Mesendoderm (in vitro differentiated cells): ENCODE results near the gene UNC50.

Experiments used
- DNase-seq: peaks from one replicate; pipeline ENCODE4 v3.0.0; 2013
- H2AK5ac ChIP-seq: 2 replicates; pipeline ENCODE4 v1.6.1; 2013; ENCODE audit warnings: low read length, inconsistent platforms
- H2BK120ac ChIP-seq: 2 replicates; pipeline ENCODE4 v1.6.1; 2013; ENCODE audit warnings: low read depth, mild to moderate bottlenecking, low read length, moderate library complexity, mixed read lengths
- H2BK15ac ChIP-seq: replicated peaks from 2 replicates; pipeline ENCODE4 v1.6.1; 2013; ENCODE audit warnings: low read depth, mild to moderate bottlenecking, moderate library complexity
- H2BK5ac ChIP-seq: 2 replicates; pipeline ENCODE4 v1.6.1; 2013; ENCODE audit warnings: low read length, inconsistent platforms
- H3K18ac ChIP-seq: 2 replicates; pipeline ENCODE4 v1.6.1; 2013; ENCODE audit warnings: mild to moderate bottlenecking, low read length, mixed read lengths
- H3K23ac ChIP-seq: one replicate; pipeline ENCODE4 v1.6.1; 2013; ENCODE audit warnings: low read length
- H3K27ac ChIP-seq: 2 replicates; pipeline ENCODE4 v1.5.1; 2013; ENCODE audit warnings: low read depth, mild to moderate bottlenecking, inconsistent platforms, low read length, moderate library complexity
- H3K27me3 ChIP-seq: 2 replicates; pipeline ENCODE4 v1.6.1; 2013; ENCODE audit warnings: low read length, control low read depth, mild to moderate bottlenecking, inconsistent platforms; ENCODE audit not compliant: insufficient read depth, poor library complexity
- H3K36me3 ChIP-seq: 2 replicates; pipeline ENCODE4 v1.6.1; 2013; ENCODE audit warnings: low read length, inconsistent platforms; ENCODE audit not compliant: control insufficient read depth, insufficient read depth
- H3K4ac ChIP-seq: one replicate; pipeline ENCODE4 v1.6.1; 2013; ENCODE audit warnings: low read depth, mild to moderate bottlenecking, low read length, moderate library complexity
- H3K4me1 ChIP-seq: 2 replicates; pipeline ENCODE4 v1.6.1; 2013; ENCODE audit warnings: low read depth, low read length, inconsistent platforms; ENCODE audit not compliant: control insufficient read depth
- H3K4me2 ChIP-seq: 2 replicates; pipeline ENCODE4 v1.6.1; 2013; ENCODE audit warnings: low read length
- H3K4me3 ChIP-seq: 2 replicates; pipeline ENCODE4 v1.5.1; 2013; ENCODE audit warnings: mild to moderate bottlenecking, low read length
- H3K56ac ChIP-seq: one replicate; pipeline ENCODE4 v1.6.1; 2013; ENCODE audit warnings: low read length
- H3K79me1 ChIP-seq: 2 replicates; pipeline ENCODE4 v1.6.1; 2013; ENCODE audit warnings: low read length, inconsistent platforms
- H3K79me2 ChIP-seq: 2 replicates; pipeline ENCODE4 v1.6.1; 2013; ENCODE audit warnings: mild to moderate bottlenecking, low read length; ENCODE audit not compliant: control insufficient read depth, insufficient read depth
- H3K9ac ChIP-seq: 2 replicates; pipeline ENCODE4 v1.6.1; 2013; ENCODE audit warnings: low read length, inconsistent platforms
- H4K5ac ChIP-seq: one replicate; pipeline ENCODE4 v1.6.1; 2013; ENCODE audit warnings: low read length
- H4K8ac ChIP-seq: one replicate; pipeline ENCODE4 v1.6.1; 2013; ENCODE audit warnings: low read depth, mild to moderate bottlenecking, control low read depth, low read length, moderate library complexity
- WGBS: extraction: QIAGEN DNeasy Blood & Tissue Kit; methylation state at CpG from one replicate; pipeline ENCODE4 v1.1.7; 2013; ENCODE audit warnings: low lambda C conversion rate, missing lambda C conversion rate; ENCODE audit not compliant: insufficient coverage; ENCODE audit errors: extremely low coverage; 5-methylcytosine and 5-hydroxymethylcytosine counted together

The UNC50 gene

GRCh38 chr2:98606431-98606830 is 2.0 kb upstream of the UNC50 start:
- H2BK15ac ChIP-seq: no peak overlapping the region
- WGBS: no CpG with 5 or more reads among the region's 7 CpGs
- H3K4ac ChIP-seq: no peak overlapping the region
- H4K8ac ChIP-seq: no peak overlapping the region
- H3K4me1 ChIP-seq: peaks cover 5% of the 10 kb centered on the region
- peaks cover 47% of the 10 kb centered on the region for H3K79me2 ChIP-seq
- no peak overlapping the region for H2BK5ac ChIP-seq
- H3K79me1 ChIP-seq: peaks cover 34% of the 10 kb centered on the region
- H3K4me2 ChIP-seq: peak overlapping the region; percentile 12
- DNase-seq: no peak
- H3K27ac ChIP-seq: no peak overlapping the region
- H2AK5ac ChIP-seq: peak overlapping the region; percentile 52
- H3K4me3 ChIP-seq: no peak overlapping the region
- H4K5ac ChIP-seq: no peak overlapping the region
- no peak overlapping the region for H3K18ac ChIP-seq
- no peaks in the 10 kb centered on the region for H3K36me3 ChIP-seq
- H2BK120ac ChIP-seq: no peak overlapping the region
- H3K27me3 ChIP-seq: no peaks in the 10 kb centered on the region
- H3K23ac ChIP-seq: no peak overlapping the region
- H3K56ac ChIP-seq: peak overlapping the region; percentile 56
- peak overlapping the region; percentile 42 for H3K9ac ChIP-seq

- peak overlapping the region; percentile 58 for H3K4me2 ChIP-seq
- DNase-seq: no peak
- no peak overlapping the region for H2BK5ac ChIP-seq
- no peak overlapping the region for H3K18ac ChIP-seq
- no peak overlapping the region for H2BK120ac ChIP-seq
- H3K56ac ChIP-seq: peak overlapping the region; percentile 26
- H3K9ac ChIP-seq: peak overlapping the region; percentile 96
- no peak overlapping the region for H4K8ac ChIP-seq
- no peak overlapping the region for H4K5ac ChIP-seq
- no peaks in the 10 kb centered on the region for H3K36me3 ChIP-seq
- peaks cover 47% of the 10 kb centered on the region for H3K79me2 ChIP-seq
- no CpG with 5 or more reads among the region's 6 CpGs for WGBS
- H3K4me1 ChIP-seq: peaks cover 7% of the 10 kb centered on the region
- no peak overlapping the region for H2BK15ac ChIP-seq
- H3K4ac ChIP-seq: no peak overlapping the region
- no peak overlapping the region for H3K27ac ChIP-seq
- no peak overlapping the region for H3K23ac ChIP-seq
- no peak overlapping the region for H3K4me3 ChIP-seq
- no peaks in the 10 kb centered on the region for H3K27me3 ChIP-seq
- H2AK5ac ChIP-seq: no peak overlapping the region
- peaks cover 34% of the 10 kb centered on the region for H3K79me1 ChIP-seq
Measured at GRCh38 chr2:98607104-98607503, 1.3 kb upstream of the UNC50 start.

- Histone ChIP-seq H3K27me3 (no peaks in the 10 kb centered on the region), H3K4me1 (peaks cover 9% of the 10 kb centered on the region), H4K8ac (no peak overlapping the region), H3K9ac (peak overlapping the region; percentile 96), H2BK15ac (no peak overlapping the region), H3K79me1 (peaks cover 34% of the 10 kb centered on the region), H3K23ac (peak overlapping the region; percentile 72), H2AK5ac (no peak overlapping the region), H3K36me3 (peaks cover under 1% of the 10 kb centered on the region), H3K27ac (no peak overlapping the region), H3K18ac (no peak overlapping the region), H3K4me3 (peak overlapping the region; percentile 88), H2BK5ac (peak overlapping the region; percentile 77), H3K79me2 (peaks cover 47% of the 10 kb centered on the region), H4K5ac (no peak overlapping the region), H3K4me2 (peak overlapping the region; percentile 58), H3K56ac (peak overlapping the region; percentile 99), H2BK120ac (no peak overlapping the region), H3K4ac (peak overlapping the region; percentile 73)
- no peak for DNase-seq
- no CpG with 5 or more reads among the region's 7 CpGs for WGBS
Measured at GRCh38 chr2:98607741-98608115, 661 bp upstream of the UNC50 start.

GRCh38 chr2:98608962-98609604 is 694 bp downstream of the UNC50 start:
- Histone ChIP-seq H3K36me3 (peaks cover 2% of the 10 kb centered on the region), H2AK5ac (peak overlapping the region; percentile 87), H3K4me2 (peak overlapping the region; percentile 90), H2BK5ac (peak overlapping the region; percentile 97), H3K4me3 (peak overlapping the region; percentile 92), H3K23ac (no peak overlapping the region), H2BK15ac (no peak overlapping the region), H3K27me3 (no peaks in the 10 kb centered on the region), H3K4me1 (peaks cover 15% of the 10 kb centered on the region), H2BK120ac (peak overlapping the region; percentile 29), H3K27ac (peak overlapping the region; percentile 85), H4K5ac (peak overlapping the region; percentile 84), H3K79me2 (peaks cover 52% of the 10 kb centered on the region), H4K8ac (peak overlapping the region; percentile 57), H3K79me1 (peaks cover 41% of the 10 kb centered on the region), H3K18ac (peak overlapping the region; percentile 98), H3K4ac (peak overlapping the region; percentile 94), H3K9ac (peak overlapping the region; percentile 96), H3K56ac (peak overlapping the region; percentile 99)
- WGBS: no CpG with 5 or more reads among the region's 29 CpGs
- peak; percentile 44 for DNase-seq

GRCh38 chr2:98614024-98614739 is 5.8 kb downstream of the UNC50 start:
- Histone ChIP-seq H3K9ac (no peak overlapping the region), H2BK120ac (no peak overlapping the region), H2BK15ac (no peak overlapping the region), H3K23ac (no peak overlapping the region), H3K18ac (no peak overlapping the region), H3K4me3 (no peak overlapping the region), H3K4ac (no peak overlapping the region), H3K79me2 (peaks cover 17% of the 10 kb centered on the region), H2AK5ac (no peak overlapping the region), H3K4me2 (no peak overlapping the region), H3K27ac (no peak overlapping the region), H3K36me3 (peaks cover 8% of the 10 kb centered on the region), H3K79me1 (peaks cover 13% of the 10 kb centered on the region), H2BK5ac (no peak overlapping the region), H3K4me1 (peaks cover 10% of the 10 kb centered on the region), H3K56ac (no peak overlapping the region), H3K27me3 (no peaks in the 10 kb centered on the region), H4K8ac (no peak overlapping the region), H4K5ac (no peak overlapping the region)
- DNase-seq: no peak
- WGBS: no CpG with 5 or more reads among the region's 9 CpGs
